WTC11 (cell line): ENCODE data around the gene VIM. TPM values are rescaled to one million over a fixed set of nuclear protein-coding genes. Genes with fewer than 3 reads are reported as not detected.

Experiments
- ATAC-seq: fragments of 200-7000 bp; cut with Tn5 transposase; 2 replicates; pipeline ENCODE4 v1.10.0; 2021; ENCODE audit warnings: mild to moderate bottlenecking, moderate library complexity
- CTCF ChIA-PET: fragments of 300-600 bp; sonication (Branson Sonifier 250); formaldehyde crosslinking; loops from one replicate; lab custom pipeline; 2021; ENCODE audit warnings: antibody characterized with exemption; lab: Charles Lee
- POLR2A ChIA-PET: fragments of 350-600 bp; sonication (Branson Sonifier 250); formaldehyde crosslinking; loops from one replicate; lab custom pipeline; 2021; ENCODE audit warnings: antibody characterized with exemption; lab: Charles Lee
- DNase-seq: peaks from one replicate; pipeline ENCODE4 v3.0.0; 2021; ENCODE audit warnings: low spot score
- H3K27ac Mint-ChIP-seq: 2 replicates; pipeline ENCODE4 v1.8.0; 2021; ENCODE audit warnings: mixed read lengths
- H3K27me3 Mint-ChIP-seq: 2 replicates; pipeline ENCODE4 v1.8.0; 2021; ENCODE audit warnings: low read depth, mild to moderate bottlenecking, moderate library complexity, mixed read lengths
- H3K36me3 Mint-ChIP-seq: 2 replicates; pipeline ENCODE4 v1.8.0; 2021; ENCODE audit warnings: mixed read lengths
- H3K4me1 Mint-ChIP-seq: 2 replicates; pipeline ENCODE4 v1.8.0; 2022; ENCODE audit warnings: mixed read lengths
- H3K4me3 Mint-ChIP-seq: 2 replicates; pipeline ENCODE4 v1.8.0; 2021; ENCODE audit warnings: mild to moderate bottlenecking, moderate library complexity, mixed read lengths
- H3K9me3 Mint-ChIP-seq: 2 replicates; pipeline ENCODE4 v1.8.0; 2021; ENCODE audit warnings: mixed read lengths
- E2F1 ChIP-seq: sonication (generic); formaldehyde crosslinking; IDR thresholded peaks from 2 replicates; pipeline ENCODE4 v1.8.0; 2022; ENCODE audit warnings: mild to moderate bottlenecking, missing genetic modification reagents
- E2F4 ChIP-seq: sonication (generic); formaldehyde crosslinking; IDR thresholded peaks from 2 replicates; pipeline ENCODE4 v1.8.1; 2022; ENCODE audit warnings: low read depth, mild to moderate bottlenecking, moderate library complexity, missing genetic modification reagents, borderline replicate concordance
- E2F5 ChIP-seq: sonication (generic); formaldehyde crosslinking; IDR thresholded peaks from 2 replicates; pipeline ENCODE4 v1.8.1; 2022; ENCODE audit warnings: mild to moderate bottlenecking, moderate library complexity, missing genetic modification reagents
- EMX1 ChIP-seq: fragments of 250-450 bp; sonication (Bioruptor Pico); IDR thresholded peaks from 2 replicates; pipeline ENCODE4 v1.8.0; 2021; ENCODE audit warnings: mild to moderate bottlenecking
- FOXJ3 ChIP-seq: sonication (generic); formaldehyde crosslinking; IDR thresholded peaks from 2 replicates; pipeline ENCODE4 v1.9.0; 2021; ENCODE audit warnings: missing genetic modification reagents, mild to moderate bottlenecking, borderline replicate concordance
- FOXP4 ChIP-seq: sonication (generic); formaldehyde crosslinking; IDR thresholded peaks from 2 replicates; pipeline ENCODE4 v1.8.0; 2022; ENCODE audit warnings: mild to moderate bottlenecking, missing genetic modification reagents
- HMGA2 ChIP-seq: fragments of 250-450 bp; sonication (Bioruptor Pico); IDR thresholded peaks from 2 replicates; pipeline ENCODE4 v1.4.0; 2021; ENCODE audit warnings: mild to moderate bottlenecking, moderate library complexity
- HMGXB4 ChIP-seq: sonication (generic); formaldehyde crosslinking; IDR thresholded peaks from 2 replicates; pipeline ENCODE4 v1.8.1; 2023; ENCODE audit warnings: mild to moderate bottlenecking, moderate library complexity, missing genetic modification reagents
- KAT7 ChIP-seq: sonication (generic); formaldehyde crosslinking; IDR thresholded peaks from 2 replicates; pipeline ENCODE4 v1.8.1; 2023; ENCODE audit warnings: missing genetic modification reagents, mild to moderate bottlenecking, borderline replicate concordance
- MAX ChIP-seq: sonication (generic); formaldehyde crosslinking; IDR thresholded peaks from 2 replicates; pipeline ENCODE4 v1.8.0; 2022; ENCODE audit warnings: mild to moderate bottlenecking, missing genetic modification reagents
- MLX ChIP-seq: sonication (generic); formaldehyde crosslinking; IDR thresholded peaks from 2 replicates; pipeline ENCODE4 v1.8.1; 2023; ENCODE audit warnings: mild to moderate bottlenecking, missing genetic modification reagents, moderate library complexity
- MXD4 ChIP-seq: fragments of 250-450 bp; sonication (Bioruptor Pico); IDR thresholded peaks from 2 replicates; pipeline ENCODE4 v1.8.0; 2021; ENCODE audit warnings: mild to moderate bottlenecking, moderate library complexity, borderline replicate concordance
- NFYB ChIP-seq: sonication (generic); formaldehyde crosslinking; conservative IDR thresholded peaks from 2 replicates; pipeline ENCODE4 v1.8.0; 2022; ENCODE audit warnings: low read depth, missing genetic modification reagents
- NR1H2 ChIP-seq: sonication (generic); formaldehyde crosslinking; IDR thresholded peaks from 2 replicates; pipeline ENCODE4 v1.9.0; 2021; ENCODE audit warnings: mild to moderate bottlenecking, moderate library complexity, missing genetic modification reagents
- NR2C2 ChIP-seq: sonication (generic); formaldehyde crosslinking; IDR thresholded peaks from 2 replicates; pipeline ENCODE4 v1.8.0; 2022; ENCODE audit warnings: mild to moderate bottlenecking, missing genetic modification reagents
- NR3C1 ChIP-seq: sonication (generic); formaldehyde crosslinking; conservative IDR thresholded peaks from 2 replicates; pipeline ENCODE4 v1.8.1; 2023; ENCODE audit warnings: low read depth, mild to moderate bottlenecking, missing genetic modification reagents
- PREB ChIP-seq: sonication (generic); formaldehyde crosslinking; IDR thresholded peaks from 2 replicates; pipeline ENCODE4 v1.8.1; 2022; ENCODE audit warnings: mild to moderate bottlenecking, missing genetic modification reagents, moderate library complexity, borderline replicate concordance
- RORB ChIP-seq: fragments of 250-450 bp; sonication (Bioruptor Pico); IDR thresholded peaks from 2 replicates; pipeline ENCODE4 v1.9.0; 2021; ENCODE audit warnings: mild to moderate bottlenecking
- SP1 ChIP-seq: sonication (generic); formaldehyde crosslinking; conservative IDR thresholded peaks from 2 replicates; pipeline ENCODE4 v1.8.1; 2022; ENCODE audit warnings: missing genetic modification reagents
- TP53 ChIP-seq: sonication (generic); formaldehyde crosslinking; IDR thresholded peaks from 2 replicates; pipeline ENCODE4 v1.8.1; 2023; ENCODE audit warnings: mild to moderate bottlenecking, missing genetic modification reagents
- USF1 ChIP-seq: sonication (generic); formaldehyde crosslinking; IDR thresholded peaks from 2 replicates; pipeline ENCODE4 v1.8.0; 2022; ENCODE audit warnings: mild to moderate bottlenecking, missing genetic modification reagents
- ZBTB21 ChIP-seq: sonication (generic); formaldehyde crosslinking; IDR thresholded peaks from 2 replicates; pipeline ENCODE4 v1.8.1; 2023; ENCODE audit warnings: mild to moderate bottlenecking, missing genetic modification reagents, borderline replicate concordance
- ZBTB43 ChIP-seq: sonication (generic); formaldehyde crosslinking; IDR thresholded peaks from 2 replicates; pipeline ENCODE4 v1.8.1; 2023; ENCODE audit warnings: mild to moderate bottlenecking, missing genetic modification reagents
- ZNF671 ChIP-seq: fragments of 250-450 bp; sonication (Bioruptor Pico); IDR thresholded peaks from 2 replicates; pipeline ENCODE4 v1.8.0; 2021; ENCODE audit warnings: mild to moderate bottlenecking
- total RNA-seq: library from RNA; stranded (reverse); gene quantifications from 3 replicates; pipeline ENCODE4 v1.2.3, GENCODE V29; 2021

Gene VIM
- total RNA-seq, 1 experiment from 2014 or later: 74.1 TPM

- TF ChIP-seq MLX (CRISPR knock-in tag): peak; percentile 96
- no peak for TF ChIP-seq SP1 (CRISPR knock-in tag)
- TF ChIP-seq NFYB (CRISPR knock-in tag): peak; percentile 47
- TF ChIP-seq E2F1: peak; percentile 97
- peak; percentile 84; the same call in 1 of the 2 replicates for TF ChIP-seq NR3C1
- no peak for TF ChIP-seq HMGA2
- peak; percentile 99 for TF ChIP-seq FOXP4 (CRISPR knock-in tag)
- peak; percentile 99 for TF ChIP-seq KAT7 (CRISPR knock-in tag)
- peak; percentile 99 for TF ChIP-seq TP53
- TF ChIP-seq RORB (CRISPR knock-in tag): no peak
- TF ChIP-seq MXD4 (CRISPR knock-in tag): no peak
- TF ChIP-seq E2F5 (CRISPR knock-in tag): peak; percentile 86
- TF ChIP-seq EMX1 (CRISPR knock-in tag): no peak
- peak; percentile 91 for TF ChIP-seq ZBTB21 (CRISPR knock-in tag)
Observed at GRCh38 chr10:17229016-17229716, 1.1 kb downstream of the VIM start (continued).

GRCh38 chr10:17229717-17229966 is 1.6 kb downstream of the VIM start:
- peak overlapping the region; percentile 93 for H3K4me3 Mint-ChIP-seq
- no peaks in the 10 kb centered on the region for H3K9me3 Mint-ChIP-seq
- ChIA-PET POLR2A (interaction anchor here (0.9 kb wide), 1 partner anchor 329 kb away, joined by 5 read pairs; no protein-coding TSS in a partner anchor), CTCF (interaction anchor here (0.6 to 2.4 kb wide), 13 partner anchors 11 to 412 kb away, joined by 3 to 20 read pairs (median 4); partner anchors contain the start of genes RSU1 and TRDMT1)
- ATAC-seq (peak; percentile 14), DNase-seq (no peak)
- peaks cover 13% of the 10 kb centered on the region for H3K36me3 Mint-ChIP-seq
- H3K27me3 Mint-ChIP-seq: peaks cover 54% of the 10 kb centered on the region
- H3K4me1 Mint-ChIP-seq: peaks cover 22% of the 10 kb centered on the region
- no peak overlapping the region for H3K27ac Mint-ChIP-seq
- TF ChIP-seq ZNF671 (no peak), HMGA2 (no peak), FOXJ3 (CRISPR knock-in tag) (peak; percentile 87; the same call in 1 of the 2 replicates), PREB (CRISPR knock-in tag) (0 out of 2 replicates have a peak, but pooled peaks have one; percentile 12), HMGXB4 (CRISPR knock-in tag) (peak; percentile 77), USF1 (no peak), E2F4 (0 out of 2 replicates have a peak, but pooled peaks have one; percentile 7), NR2C2 (CRISPR knock-in tag) (no peak), NR1H2 (peak; percentile 48), MAX (peak; percentile 41), ZBTB43 (CRISPR knock-in tag) (peak; percentile 15), MLX (CRISPR knock-in tag) (0 out of 2 replicates have a peak, but pooled peaks have one; percentile 32)
